Hepatocyte (in vitro differentiated cells): Measurements from ENCODE around the gene MAGEL2. TPM values are rescaled to one million over a fixed set of nuclear protein-coding genes. Genes with fewer than 3 reads are reported as not detected.
A peak's percentile ranks its signal among the peaks of the same experiment; 100 is the strongest.

Experiments used
- DNase-seq: peaks from one replicate; pipeline ENCODE4 v3.0.0-alpha.2; 2016; ENCODE audit warnings: low spot score
- H2AFZ ChIP-seq: fragments of 200-600 bp; sonication (generic); 2 replicates; pipeline ENCODE4 v1.6.0; 2016; ENCODE audit warnings: antibody characterized with exemption, mild to moderate bottlenecking
- H3K27ac ChIP-seq: fragments of 200-600 bp; sonication (generic); 2 replicates; pipeline ENCODE4 v1.5.1; 2016; ENCODE audit warnings: mild to moderate bottlenecking
- H3K27me3 ChIP-seq: fragments of 200-600 bp; sonication (generic); 2 replicates; pipeline ENCODE4 v1.6.1; 2016
- H3K36me3 ChIP-seq: fragments of 200-600 bp; sonication (generic); replicated peaks from 2 replicates; pipeline ENCODE4 v1.5.1; 2016; ENCODE audit warnings: low read depth; ENCODE audit not compliant: insufficient read depth
- H3K4me1 ChIP-seq: fragments of 200-600 bp; sonication (generic); 2 replicates; pipeline ENCODE4 v1.5.1; 2016; ENCODE audit warnings: mild to moderate bottlenecking, moderate library complexity; ENCODE audit not compliant: insufficient read depth
- H3K4me2 ChIP-seq: fragments of 200-600 bp; sonication (generic); 2 replicates; pipeline ENCODE4 v1.6.0; 2016
- H3K4me3 ChIP-seq: fragments of 200-600 bp; sonication (generic); 2 replicates; pipeline ENCODE4 v1.5.1; 2016; ENCODE audit warnings: mild to moderate bottlenecking
- H3K79me2 ChIP-seq: fragments of 200-600 bp; sonication (generic); 2 replicates; pipeline ENCODE4 v1.6.0; 2017; ENCODE audit warnings: mild to moderate bottlenecking
- H3K9me2 ChIP-seq: fragments of 200-600 bp; sonication (generic); replicated peaks from 2 replicates; pipeline ENCODE4 v1.6.0; 2017; ENCODE audit warnings: mild to moderate bottlenecking; ENCODE audit not compliant: insufficient read depth
- H3K9me3 ChIP-seq: fragments of 200-600 bp; sonication (generic); 2 replicates; pipeline ENCODE4 v1.5.1; 2016; ENCODE audit warnings: low read depth, mild to moderate bottlenecking
- H4K20me1 ChIP-seq: fragments of 200-600 bp; sonication (generic); 2 replicates; pipeline ENCODE4 v1.6.0; 2016; ENCODE audit warnings: mild to moderate bottlenecking; ENCODE audit not compliant: insufficient read depth, poor library complexity, severe bottlenecking
- EZH2 ChIP-seq: fragments of 200-600 bp; sonication (generic); IDR thresholded peaks from 2 replicates; pipeline ENCODE4 v1.6.1; 2016; ENCODE audit warnings: antibody characterized with exemption, mild to moderate bottlenecking, borderline replicate concordance
- EZH2phosphoT487 ChIP-seq: fragments of 200-600 bp; sonication (generic); IDR thresholded peaks from one replicate; pipeline ENCODE4 v1.6.1; 2018; ENCODE audit warnings: antibody characterized with exemption, mild to moderate bottlenecking, low read depth, moderate library complexity; ENCODE audit not compliant: unreplicated experiment, severe bottlenecking
- WGBS: methylation state at CpG from one replicate; pipeline ENCODE4 v1.1.6; 2016; ENCODE audit warnings: low lambda C conversion rate; ENCODE audit errors: missing lambda C conversion rate; 5-methylcytosine and 5-hydroxymethylcytosine counted together
- polyA plus RNA-seq: library from polyadenylated mRNA; unstranded; fragments of >200 nt; fragmentation: Nextera tagmentation; extraction: Ambion mirVana; gene quantifications from 2 replicates; pipeline ENCODE4 v1.2.1, GENCODE V29; 2016
- total RNA-seq: library from RNA; depleted of rRNA; stranded (reverse); fragments of >200 nt; gene quantifications from 2 replicates; pipeline ENCODE4 v1.2.3, GENCODE V29; 2014
- TF ChIP-seq, protein P1 (sequence below): fragments of 200-600 bp; sonication (generic); IDR thresholded peaks from 2 replicates; pipeline ENCODE4 v1.5.1; 2016; ENCODE audit warnings: antibody characterized with exemption, mild to moderate bottlenecking; ENCODE audit not compliant: poor library complexity

The MAGEL2 gene
- total and polyA plus RNA-seq, 2 experiments from 2014 or later = 5.4 to 16.0 TPM

DNA sequence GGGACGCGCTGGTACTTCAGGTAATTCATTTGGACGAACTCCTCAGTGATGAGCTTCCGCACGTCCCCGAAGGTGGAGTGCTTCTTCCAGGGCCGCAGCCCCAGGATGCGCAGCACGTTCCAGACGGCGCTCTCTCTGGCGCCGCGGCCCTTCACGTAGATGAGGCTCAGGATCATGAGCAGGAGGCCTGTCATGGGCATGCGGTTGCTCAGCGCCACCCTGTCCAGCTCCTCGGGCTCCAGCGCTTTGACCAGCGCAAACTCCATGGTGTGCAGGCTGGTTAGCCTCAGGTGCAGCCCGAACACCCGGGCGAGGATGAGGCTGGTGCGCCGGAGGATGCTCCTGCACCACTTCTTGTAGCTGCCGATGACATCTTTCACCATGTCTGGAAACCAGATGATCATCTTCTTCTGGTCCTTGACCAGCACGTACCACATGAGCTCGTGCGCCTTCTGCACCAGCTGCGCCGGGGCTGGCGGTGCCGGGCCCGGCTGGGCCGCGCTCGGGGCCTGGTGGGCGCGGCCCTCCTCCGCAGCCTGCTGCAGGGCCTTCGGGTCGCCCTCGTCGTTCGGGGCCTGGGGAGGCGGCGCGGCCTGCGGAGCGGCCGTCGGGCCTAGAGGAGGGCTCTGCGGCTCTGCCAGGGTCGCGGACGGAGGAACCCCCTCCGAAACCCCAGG is 38.9 kb upstream of the MAGEL2 start:
- Histone ChIP-seq H2AFZ (peak overlapping the region; percentile 68), H3K4me2 (peak overlapping the region; percentile 78), H4K20me1 (peaks cover 5% of the 10 kb centered on the region), H3K9me2 (no peaks in the 10 kb centered on the region), H3K36me3 (no peaks in the 10 kb centered on the region), H3K4me3 (peak overlapping the region; percentile 87), H3K4me1 (peaks cover 16% of the 10 kb centered on the region), H3K9me3 (no peaks in the 10 kb centered on the region), H3K27ac (peak overlapping the region; percentile 78), H3K27me3 (no peaks in the 10 kb centered on the region), H3K79me2 (peaks cover 18% of the 10 kb centered on the region)
- peak; percentile 23 for DNase-seq
- TF ChIP-seq EZH2 (no peak), EZH2phosphoT487 (no peak)
- TF ChIP-seq, protein P1, sequence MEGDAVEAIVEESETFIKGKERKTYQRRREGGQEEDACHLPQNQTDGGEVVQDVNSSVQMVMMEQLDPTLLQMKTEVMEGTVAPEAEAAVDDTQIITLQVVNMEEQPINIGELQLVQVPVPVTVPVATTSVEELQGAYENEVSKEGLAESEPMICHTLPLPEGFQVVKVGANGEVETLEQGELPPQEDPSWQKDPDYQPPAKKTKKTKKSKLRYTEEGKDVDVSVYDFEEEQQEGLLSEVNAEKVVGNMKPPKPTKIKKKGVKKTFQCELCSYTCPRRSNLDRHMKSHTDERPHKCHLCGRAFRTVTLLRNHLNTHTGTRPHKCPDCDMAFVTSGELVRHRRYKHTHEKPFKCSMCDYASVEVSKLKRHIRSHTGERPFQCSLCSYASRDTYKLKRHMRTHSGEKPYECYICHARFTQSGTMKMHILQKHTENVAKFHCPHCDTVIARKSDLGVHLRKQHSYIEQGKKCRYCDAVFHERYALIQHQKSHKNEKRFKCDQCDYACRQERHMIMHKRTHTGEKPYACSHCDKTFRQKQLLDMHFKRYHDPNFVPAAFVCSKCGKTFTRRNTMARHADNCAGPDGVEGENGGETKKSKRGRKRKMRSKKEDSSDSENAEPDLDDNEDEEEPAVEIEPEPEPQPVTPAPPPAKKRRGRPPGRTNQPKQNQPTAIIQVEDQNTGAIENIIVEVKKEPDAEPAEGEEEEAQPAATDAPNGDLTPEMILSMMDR = no peak
- WGBS = 56% methylated on average over 46 of the region's 57 CpGs

DNA sequence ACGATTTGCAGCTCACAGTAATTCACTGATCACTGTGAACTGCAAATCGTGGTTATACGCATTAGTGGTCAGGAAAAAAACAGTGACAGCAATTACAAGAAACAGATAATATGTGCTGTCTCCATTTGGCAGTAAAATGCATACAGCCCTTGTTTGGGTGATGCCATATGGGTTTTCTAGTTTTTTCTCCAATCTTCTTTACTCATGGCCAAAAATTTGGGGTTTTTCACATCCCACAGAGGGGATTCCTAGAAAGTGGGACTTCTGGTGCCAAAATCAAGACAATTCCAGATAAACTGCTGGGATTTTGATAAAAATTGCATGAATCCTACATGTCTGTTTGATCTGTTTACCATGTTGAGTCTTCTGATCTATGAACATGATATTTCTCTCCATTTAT is 23.8 kb upstream of the MAGEL2 start:
- no peak for DNase-seq
- no peaks in the 10 kb centered on the region for H3K79me2 ChIP-seq
- TF ChIP-seq EZH2 (no peak), EZH2phosphoT487 (no peak)
- TF ChIP-seq, protein P1 = no peak
- H3K4me1 ChIP-seq = no peaks in the 10 kb centered on the region
- 60% methylated on average over 3 of the region's 3 CpGs for WGBS
- H3K9me3 ChIP-seq = no peaks in the 10 kb centered on the region
- no peak overlapping the region for H3K27ac ChIP-seq
- H3K27me3 ChIP-seq = no peaks in the 10 kb centered on the region
- no peak overlapping the region for H3K4me3 ChIP-seq
- no peaks in the 10 kb centered on the region for H4K20me1 ChIP-seq
- no peak overlapping the region for H2AFZ ChIP-seq
- H3K36me3 ChIP-seq = no peaks in the 10 kb centered on the region
- no peaks in the 10 kb centered on the region for H3K9me2 ChIP-seq
- no peak overlapping the region for H3K4me2 ChIP-seq

DNA sequence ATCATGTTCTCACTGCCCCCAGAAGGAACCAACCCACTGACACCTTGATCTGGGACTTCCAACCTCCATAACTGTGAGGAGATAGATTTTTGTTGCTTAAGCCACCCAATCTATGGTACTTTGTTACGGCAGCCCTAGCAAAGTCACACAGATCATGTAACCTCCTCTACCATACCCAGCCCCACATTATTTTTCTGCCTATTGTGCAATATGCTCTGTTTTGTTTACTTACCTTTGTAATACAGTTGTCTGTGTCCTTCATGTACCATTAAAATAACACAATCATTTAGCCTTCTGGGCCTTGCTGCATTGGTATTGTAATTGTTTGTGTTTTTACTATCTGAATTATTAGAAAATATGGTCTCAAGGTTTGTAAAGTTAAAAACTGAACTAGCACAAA is 23.3 kb upstream of the MAGEL2 start:
- no peaks in the 10 kb centered on the region for H3K36me3 ChIP-seq
- no peak overlapping the region for H2AFZ ChIP-seq
- TF ChIP-seq, protein P1 = no peak
- TF ChIP-seq EZH2phosphoT487 (no peak), EZH2 (no peak)
- no peaks in the 10 kb centered on the region for H3K9me2 ChIP-seq
- H3K27ac ChIP-seq = no peak overlapping the region
- H3K79me2 ChIP-seq = no peaks in the 10 kb centered on the region
- no peaks in the 10 kb centered on the region for H3K4me1 ChIP-seq
- no peak overlapping the region for H3K4me2 ChIP-seq
- H3K4me3 ChIP-seq = no peak overlapping the region
- 74% methylated on average over 1 of the region's 1 CpG for WGBS
- DNase-seq = no peak
- no peaks in the 10 kb centered on the region for H3K9me3 ChIP-seq
- no peaks in the 10 kb centered on the region for H4K20me1 ChIP-seq
- no peaks in the 10 kb centered on the region for H3K27me3 ChIP-seq
